A549 (cell line): Measurements from ENCODE around the gene SIVA1. TPM values are rescaled to one million over a fixed set of nuclear protein-coding genes. Genes with fewer than 3 reads are reported as not detected.
A peak's percentile ranks its signal among the peaks of the same experiment; 100 is the strongest.

Experiments used
- ATAC-seq, 2 experiments: fragments of 200-7000 bp in 1 of 2; fragments of >200 bp in 1 of 2; cut with Nextera tagmentation in 1 of 2; cut with Tn5 transposase in 1 of 2; 3 replicates each; pipeline versions ENCODE4 v1.8.0 to v1.9.1; 2018 to 2020; ENCODE audit warnings: mild to moderate bottlenecking in 1 of 2, moderate library complexity in 1 of 2
- CTCF ChIA-PET: fragments of 300-600 bp; sonication (Branson Sonifier 250); formaldehyde crosslinking; extraction: SDS; loops from one replicate; lab custom pipeline; 2021; ENCODE audit warnings: antibody characterized with exemption, inconsistent platforms; lab: Yijun Ruan, JAX
- POLR2A ChIA-PET: fragments of 350-600 bp; formaldehyde crosslinking; extraction: SDS; loops from one replicate; lab custom pipeline; 2021; ENCODE audit warnings: antibody characterized with exemption, inconsistent platforms; lab: Yijun Ruan, JAX
- DNase-seq, 2 experiments: peaks; one replicate each; pipeline versions ENCODE4 v3.0.0 to v3.0.0-alpha.2; 2011 to 2016; ENCODE audit warnings: low read depth in 1 of 2, low spot score in 1 of 2
- FAIRE-seq: peaks from 2 replicates; lab custom pipeline; 2011; peaks lifted over from hg19 to GRCh38; lab: Jason Lieb, UNC
- H3K27ac ChIP-seq, 2 experiments: fragments of >200 bp; sonication (Bioruptor Twin); formaldehyde crosslinking; 3 replicates each; pipeline ENCODE4 v1.5.1; 2016 to 2017
- H3K4me1 ChIP-seq: fragments of >200 bp; sonication (Bioruptor Twin); formaldehyde crosslinking; 3 replicates; pipeline ENCODE4 v1.6.1; 2016
- H3K4me2 ChIP-seq: fragments of >200 bp; sonication (Bioruptor Twin); formaldehyde crosslinking; 3 replicates; pipeline ENCODE4 v1.6.1; 2016
- H3K4me3 ChIP-seq: fragments of >200 bp; sonication (Bioruptor Twin); formaldehyde crosslinking; 3 replicates; pipeline ENCODE4 v1.5.1; 2016
- H3K9me3 ChIP-seq: fragments of >200 bp; sonication (Bioruptor Twin); formaldehyde crosslinking; 3 replicates; pipeline ENCODE4 v1.6.1; 2016
- BCL3 ChIP-seq: fragments of >200 bp; sonication (Bioruptor Twin); formaldehyde crosslinking; IDR thresholded peaks from 3 replicates; pipeline ENCODE4 v1.6.1; 2016
- CBX2 ChIP-seq: fragments of 200-600 bp; sonication (generic); IDR thresholded peaks from 2 replicates; pipeline ENCODE4 v1.6.1; 2016; ENCODE audit warnings: low read depth, mild to moderate bottlenecking, borderline replicate concordance
- CBX8 ChIP-seq: fragments of 200-600 bp; sonication (generic); IDR thresholded peaks from 2 replicates; pipeline ENCODE4 v1.6.1; 2016
- CHD2 ChIP-seq: fragments of 150-350 bp; IDR thresholded peaks from 2 replicates; pipeline ENCODE4 v1.6.1; 2014; ENCODE audit warnings: low read length; ENCODE audit not compliant: partially characterized antibody
- E2F6 ChIP-seq: IDR thresholded peaks from 2 replicates; pipeline ENCODE4 v1.6.1; 2012; ENCODE audit warnings: low read depth, borderline replicate concordance
- ESRRA ChIP-seq: fragments of 150-350 bp; IDR thresholded peaks from 2 replicates; pipeline ENCODE4 v1.6.1; 2014; ENCODE audit warnings: mild to moderate bottlenecking, low read length, borderline replicate concordance
- GATA3 ChIP-seq: IDR thresholded peaks from 2 replicates; pipeline ENCODE4 v1.6.1; 2012; ENCODE audit warnings: borderline replicate concordance
- HES2 ChIP-seq: fragments of >200 bp; sonication (Bioruptor Twin); formaldehyde crosslinking; IDR thresholded peaks from 2 replicates; pipeline ENCODE4 v1.6.1; 2016
- HOXB13 ChIP-seq: fragments of 250-450 bp; sonication (Bioruptor Pico); IDR thresholded peaks from 2 replicates; pipeline ENCODE4 v1.5.0; 2020; ENCODE audit warnings: low read depth, mild to moderate bottlenecking, moderate library complexity
- HOXB5 ChIP-seq: fragments of 250-450 bp; sonication (Bioruptor Pico); IDR thresholded peaks from 2 replicates; pipeline ENCODE4 v1.5.0; 2020; ENCODE audit warnings: mild to moderate bottlenecking, moderate library complexity
- JUN ChIP-seq, 2 experiments: fragments of >200 bp; sonication (Bioruptor Twin); formaldehyde crosslinking; IDR thresholded peaks; 2 replicates in 1 of 2; 3 replicates in 1 of 2; pipeline ENCODE4 v1.6.1; 2016 to 2017
- KDM1A ChIP-seq: fragments of 200-600 bp; sonication (generic); IDR thresholded peaks from 2 replicates; pipeline ENCODE4 v1.6.1; 2016; ENCODE audit warnings: low read depth, mild to moderate bottlenecking
- MAX ChIP-seq: IDR thresholded peaks from 2 replicates; pipeline ENCODE4 v1.6.1; 2012
- NFE2L2 ChIP-seq: fragments of 150-350 bp; conservative IDR thresholded peaks from 2 replicates; pipeline ENCODE4 v1.6.1; 2014; ENCODE audit warnings: low read length
- NPAS2 ChIP-seq: fragments of 250-450 bp; sonication (Bioruptor Pico); IDR thresholded peaks from 2 replicates; pipeline ENCODE4 v1.8.0; 2022; ENCODE audit warnings: mild to moderate bottlenecking, moderate library complexity, borderline replicate concordance
- NR3C1 ChIP-seq: fragments of >200 bp; sonication (Bioruptor Twin); formaldehyde crosslinking; IDR thresholded peaks from 3 replicates; pipeline ENCODE4 v1.6.1; 2017
- POLR2A ChIP-seq: IDR thresholded peaks from 2 replicates; pipeline ENCODE4 v1.6.1; 2012; ENCODE audit warnings: mild to moderate bottlenecking, low read length
- RARB ChIP-seq: fragments of 250-450 bp; sonication (Bioruptor Pico); IDR thresholded peaks from 2 replicates; pipeline ENCODE4 v1.8.0; 2021; ENCODE audit warnings: mild to moderate bottlenecking, moderate library complexity
- RCOR1 ChIP-seq: fragments of 150-350 bp; IDR thresholded peaks from 2 replicates; pipeline ENCODE4 v1.6.1; 2014; ENCODE audit warnings: antibody characterized with exemption, low read length, low read depth
- RNF2 ChIP-seq: fragments of 200-600 bp; sonication (generic); IDR thresholded peaks from 2 replicates; pipeline ENCODE4 v1.6.1; 2016; ENCODE audit warnings: low read depth, mild to moderate bottlenecking, antibody characterized with exemption, moderate library complexity, borderline replicate concordance
- TFCP2L1 ChIP-seq: fragments of 250-450 bp; sonication (Bioruptor Pico); IDR thresholded peaks from 2 replicates; pipeline ENCODE4 v1.5.0; 2021; ENCODE audit warnings: mild to moderate bottlenecking
- ZNF302 ChIP-seq: fragments of 250-450 bp; sonication (Bioruptor Pico); IDR thresholded peaks from 2 replicates; pipeline ENCODE4 v1.9.0; 2021; ENCODE audit warnings: inconsistent platforms, mild to moderate bottlenecking, moderate library complexity
- WGBS: methylation state at CpG from one replicate; pipeline ENCODE4 v1.1.6; 2017; ENCODE audit errors: missing lambda C conversion rate; 5-methylcytosine and 5-hydroxymethylcytosine counted together
- polyA plus RNA-seq, 4 experiments: library from polyadenylated mRNA; depleted of rRNA in 3 of 4; stranded (reverse); fragments of >200 nt; fragmentation: RNase III in 1 of 4; extraction: RNeasy Plus Mini Kit Qiagen cat#74134 plus additional on column Dnase treatment in 1 of 4; gene quantifications; 2 replicates in 3 of 4; 3 replicates in 1 of 4; pipeline ENCODE4 v1.2.3, GENCODE V29; 2011 to 2017
- TF ChIP-seq, protein P1 (sequence below): IDR thresholded peaks from 2 replicates; pipeline ENCODE4 v1.6.1; 2012
- TF ChIP-seq, protein P2 (sequence below): fragments of 150-350 bp; IDR thresholded peaks from 2 replicates; pipeline ENCODE4 v1.6.1; 2014; ENCODE audit warnings: low read depth, mild to moderate bottlenecking, low read length

The SIVA1 gene
- polyA plus RNA-seq, 2 of the 4 experiments (the other 2 are of a cell fraction): 90.0 to 169 TPM

DNA sequence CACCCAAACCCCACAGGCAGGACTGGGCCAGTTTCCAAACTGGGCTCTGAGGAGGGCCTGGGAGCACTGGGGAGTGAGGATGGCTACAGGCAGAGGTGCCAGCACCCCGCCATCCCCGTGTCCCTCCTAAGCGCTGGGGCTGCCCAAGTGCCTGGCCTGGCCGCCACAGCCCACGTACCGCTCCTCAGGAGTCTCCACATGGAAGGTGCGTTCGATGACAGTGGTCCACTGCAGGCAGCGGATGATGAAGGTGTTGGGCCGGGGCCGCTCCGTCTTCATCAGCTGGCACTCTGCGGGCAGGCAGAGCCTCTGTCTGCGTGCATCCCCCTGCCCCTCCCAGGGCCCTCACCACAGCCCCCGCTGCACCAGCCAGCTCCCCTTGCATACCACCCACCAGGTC, 23.5 kb downstream of the SIVA1 start:
- no peak for ATAC-seq
- POLR2A ChIA-PET: no interaction called here
- FAIRE-seq: no peak

GRCh38 chr14:104776961-104777807, 24.2 kb downstream of the SIVA1 start:
- no peak overlapping the region for H3K27ac ChIP-seq
- ATAC-seq: peak in 1 of 2 experiments; percentile 6; a peak in 2 of 6 replicates
- FAIRE-seq: no peak
- H3K4me1 ChIP-seq: no peaks in the 10 kb centered on the region
- no peak for TF ChIP-seq NFE2L2
- no peak for TF ChIP-seq CBX8
- no peak for TF ChIP-seq GATA3
- no peak for TF ChIP-seq CHD2
- no peak for TF ChIP-seq TFCP2L1 (CRISPR knock-in tag)
- no peak for TF ChIP-seq NR3C1
- TF ChIP-seq BCL3: no peak
- no peak for TF ChIP-seq E2F6
- no peak for TF ChIP-seq ZNF302
- no peak for TF ChIP-seq NPAS2 (CRISPR knock-in tag)
- TF ChIP-seq ESRRA: no peak
- TF ChIP-seq RCOR1: no peak
- TF ChIP-seq RARB (CRISPR knock-in tag): no peak
- no peak for TF ChIP-seq HOXB5 (CRISPR knock-in tag)
- no peak for TF ChIP-seq POLR2A
- TF ChIP-seq HOXB13 (CRISPR knock-in tag): no peak
- no peak for TF ChIP-seq JUN (IDR thresholded peaks at IDR 0.05)
- TF ChIP-seq, protein P1, sequence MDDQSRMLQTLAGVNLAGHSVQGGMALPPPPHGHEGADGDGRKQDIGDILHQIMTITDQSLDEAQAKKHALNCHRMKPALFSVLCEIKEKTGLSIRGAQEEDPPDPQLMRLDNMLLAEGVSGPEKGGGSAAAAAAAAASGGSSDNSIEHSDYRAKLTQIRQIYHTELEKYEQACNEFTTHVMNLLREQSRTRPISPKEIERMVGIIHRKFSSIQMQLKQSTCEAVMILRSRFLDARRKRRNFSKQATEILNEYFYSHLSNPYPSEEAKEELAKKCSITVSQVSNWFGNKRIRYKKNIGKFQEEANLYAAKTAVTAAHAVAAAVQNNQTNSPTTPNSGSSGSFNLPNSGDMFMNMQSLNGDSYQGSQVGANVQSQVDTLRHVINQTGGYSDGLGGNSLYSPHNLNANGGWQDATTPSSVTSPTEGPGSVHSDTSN: no peak
- POLR2A ChIA-PET: no interaction called here
- CTCF ChIA-PET: interaction anchor here (1.0 to 3.1 kb wide), 3 partner anchors 9 to 49 kb away, joined by 3 to 17 read pairs (median 5); no protein-coding TSS in a partner anchor
- no peak overlapping the region for H3K4me3 ChIP-seq
- 86% methylated on average over 9 of the region's 16 CpGs for WGBS
- no peaks in the 10 kb centered on the region for H3K9me3 ChIP-seq
- DNase-seq: no peak
- H3K4me2 ChIP-seq: no peak overlapping the region

More for the DNA sequence above, 23.5 kb downstream of the SIVA1 start:
- TF ChIP-seq NFE2L2: no peak
- no peak for TF ChIP-seq CBX8
- TF ChIP-seq RNF2: no peak
- TF ChIP-seq MAX: no peak
- TF ChIP-seq, protein P2, sequence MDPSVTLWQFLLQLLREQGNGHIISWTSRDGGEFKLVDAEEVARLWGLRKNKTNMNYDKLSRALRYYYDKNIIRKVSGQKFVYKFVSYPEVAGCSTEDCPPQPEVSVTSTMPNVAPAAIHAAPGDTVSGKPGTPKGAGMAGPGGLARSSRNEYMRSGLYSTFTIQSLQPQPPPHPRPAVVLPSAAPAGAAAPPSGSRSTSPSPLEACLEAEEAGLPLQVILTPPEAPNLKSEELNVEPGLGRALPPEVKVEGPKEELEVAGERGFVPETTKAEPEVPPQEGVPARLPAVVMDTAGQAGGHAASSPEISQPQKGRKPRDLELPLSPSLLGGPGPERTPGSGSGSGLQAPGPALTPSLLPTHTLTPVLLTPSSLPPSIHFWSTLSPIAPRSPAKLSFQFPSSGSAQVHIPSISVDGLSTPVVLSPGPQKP: no peak
- TF ChIP-seq E2F6: no peak
- no peak for TF ChIP-seq CBX2
- no peak for TF ChIP-seq KDM1A
- TF ChIP-seq NPAS2 (CRISPR knock-in tag): no peak
- TF ChIP-seq HES2: no peak
- 96% methylated on average over 15 of the region's 15 CpGs for WGBS
- Histone ChIP-seq H3K9me3 (peaks cover 2% of the 10 kb centered on the region; the same call in 1 of the 3 replicates), H3K4me1 (no peaks in the 10 kb centered on the region), H3K4me3 (no peak overlapping the region), H3K4me2 (no peak overlapping the region), H3K27ac (no peak overlapping the region)
- CTCF ChIA-PET: interaction anchor here (1.0 to 3.1 kb wide), 4 partner anchors 8 to 50 kb away, joined by 3 to 17 read pairs (median 4); no protein-coding TSS in a partner anchor
- DNase-seq: no peak
